K562 (cell line): ENCODE measurements around the gene NOSTRIN. TPM values are rescaled to one million over a fixed set of nuclear protein-coding genes. Genes with fewer than 3 reads are reported as not detected.

ENCODE experiments used
- ATF4 ChIP-seq: fragments of 450-650 bp; formaldehyde crosslinking; IDR thresholded peaks from 2 replicates; pipeline ENCODE4 v1.4.0; 2022; ENCODE audit warnings: mild to moderate bottlenecking, moderate library complexity
- HBP1 ChIP-seq: fragments of 450-650 bp; formaldehyde crosslinking; IDR thresholded peaks from 2 replicates; pipeline ENCODE4 v1.4.0; 2022; ENCODE audit warnings: missing genetic modification characterization
- HMG20B ChIP-seq: fragments of 250-450 bp; sonication (Bioruptor Pico); IDR thresholded peaks from 2 replicates; pipeline ENCODE4 v1.5.0; 2021; ENCODE audit warnings: mild to moderate bottlenecking
- HNRNPL ChIP-seq: fragments of 200-400 bp; formaldehyde crosslinking; IDR thresholded peaks from 2 replicates; pipeline ENCODE4 v1.6.1; 2017; ENCODE audit warnings: low read depth, mild to moderate bottlenecking, low read length
- LARP7 ChIP-seq: fragments of 450-650 bp; IDR thresholded peaks from 2 replicates; pipeline ENCODE4 v1.6.1; 2016
- MYC ChIP-seq, 2 experiments: fragments of 250-450 bp in 1 of 2; sonication (Bioruptor Pico) in 1 of 2; IDR thresholded peaks; 2 replicates each; pipeline versions ENCODE4 v1.5.1 to v1.6.1; 2012 to 2021; ENCODE audit warnings: low read depth in 2 of 2, borderline replicate concordance in 1 of 2, improper control_type of control experiment in 1 of 2, low read length in 1 of 2, mild to moderate bottlenecking in 1 of 2, moderate library complexity in 1 of 2
- SMC3 ChIP-seq: conservative IDR thresholded peaks from 2 replicates; pipeline ENCODE4 v1.6.1; 2011; ENCODE audit warnings: low read depth, low read length, improper control_type of control experiment; ENCODE audit not compliant: insufficient read depth
- TRIM28 ChIP-seq: fragments of 450-650 bp; IDR thresholded peaks from 2 replicates; pipeline ENCODE4 v1.6.1; 2017
- ZFP36 ChIP-seq: fragments of 150-350 bp; IDR thresholded peaks from 2 replicates; pipeline ENCODE4 v1.6.1; 2018; ENCODE audit warnings: low read length, low read depth; ENCODE audit not compliant: partially characterized antibody
- ZNF175 ChIP-seq: fragments of 200-800 bp; sonication (Bioruptor generic); IDR thresholded peaks from 2 replicates; pipeline ENCODE4 v1.6.1; 2016; ENCODE audit warnings: low read depth, mild to moderate bottlenecking, missing genetic modification characterization, missing compliant biosample characterization
- ZNF780A ChIP-seq: fragments of 250-450 bp; sonication (Bioruptor Pico); IDR thresholded peaks from 2 replicates; pipeline ENCODE4 v1.5.0; 2021; ENCODE audit warnings: mild to moderate bottlenecking
- polyA plus RNA-seq, 8 experiments: library from polyadenylated mRNA; depleted of rRNA in 4 of 8; stranded (reverse) in 5 of 8; unstranded in 3 of 8; fragments of >200 nt; fragmentation: Nextera tagmentation in 2 of 8; fragmentation: Illumina TruSeq in 1 of 8; extraction: Ambion mirVana in 2 of 8; extraction: Trizol in 1 of 8; gene quantifications; 2 replicates each; pipeline versions ENCODE4 v1.2.1 to v1.2.3, GENCODE V29; 2011 to 2014; ENCODE audit warnings: inconsistent platforms in 1 of 8, missing spikeins in 1 of 8
- total RNA-seq, 7 experiments: library from RNA; depleted of rRNA in 6 of 7; stranded (reverse); fragments of >200 nt in 6 of 7; fragmentation: Illumina TruSeq in 2 of 7; extraction: Trizol in 2 of 7; gene quantifications; 2 replicates each; pipeline versions ENCODE4 v1.2.1 to v1.2.3, GENCODE V29; 2011 to 2021; ENCODE audit warnings: low replicate concordance in 1 of 7

NOSTRIN gene
- total and polyA plus RNA-seq, 9 of the 15 experiments (the other 6 are each of a cell fraction or from before 2014, with no cell fraction given): 26.7 to 82.9 (median 56.3) TPM

GRCh38 chr2:168790226-168790902, 12.1 kb upstream of the NOSTRIN start (continued):
- TF ChIP-seq ZNF175 (CRISPR knock-in tag) (no peak), HNRNPL (no peak), ZFP36 (no peak), LARP7 (no peak), HMG20B (CRISPR knock-in tag) (no peak), SMC3 (no peak), ZNF780A (CRISPR knock-in tag) (no peak), HBP1 (CRISPR knock-in tag) (no peak), ATF4 (CRISPR knock-in tag) (no peak), MYC (IDR thresholded peaks at IDR 0.05; ENCODE audit: low read depth, low read length) (no peak), MYC (CRISPR knock-in tag; IDR thresholded peaks at IDR 0.05; ENCODE audit: borderline replicate concordance, low read depth) (no peak), TRIM28 (no peak)
